GOT3 (cell line): ENCODE results near the gene FCER2.

Experiments used
- DNase-seq: peaks from one replicate; lab custom pipeline; 2025; ENCODE audit warnings: mixed read lengths; lab: John Stamatoyannopoulos, UW

The FCER2 gene

GRCh38 chr19:7701049-7701653 is 780 bp downstream of the FCER2 start:
- no peak for DNase-seq

GRCh38 chr19:7699417-7700401 is 2.2 kb downstream of the FCER2 start:
- DNase-seq, result no peak

- no peak for DNase-seq
These were observed 2.9 kb downstream of the FCER2 start for GRCh38 chr19:7699003-7699402.

DNA sequence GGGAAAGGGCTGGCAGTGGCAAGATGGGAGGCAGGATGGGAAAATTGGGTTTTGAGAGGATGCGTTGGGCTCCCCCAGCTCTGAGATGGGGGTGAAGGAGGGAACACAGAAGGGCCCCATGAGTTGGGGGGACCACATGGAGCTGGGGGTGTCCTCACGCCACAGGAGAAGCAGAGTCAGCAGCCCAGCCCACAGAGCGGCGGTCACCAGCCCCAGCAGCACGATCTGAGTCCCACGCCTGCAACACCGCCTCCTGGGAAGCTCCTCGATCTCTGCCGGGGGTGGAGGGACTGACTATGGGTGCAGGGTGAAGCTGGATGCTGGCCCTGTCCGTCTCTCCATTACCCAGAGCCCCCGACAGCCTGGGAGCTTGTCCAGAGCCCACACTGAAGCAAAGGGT is 3.3 kb downstream of the FCER2 start:
- DNase-seq, result no peak

DNA sequence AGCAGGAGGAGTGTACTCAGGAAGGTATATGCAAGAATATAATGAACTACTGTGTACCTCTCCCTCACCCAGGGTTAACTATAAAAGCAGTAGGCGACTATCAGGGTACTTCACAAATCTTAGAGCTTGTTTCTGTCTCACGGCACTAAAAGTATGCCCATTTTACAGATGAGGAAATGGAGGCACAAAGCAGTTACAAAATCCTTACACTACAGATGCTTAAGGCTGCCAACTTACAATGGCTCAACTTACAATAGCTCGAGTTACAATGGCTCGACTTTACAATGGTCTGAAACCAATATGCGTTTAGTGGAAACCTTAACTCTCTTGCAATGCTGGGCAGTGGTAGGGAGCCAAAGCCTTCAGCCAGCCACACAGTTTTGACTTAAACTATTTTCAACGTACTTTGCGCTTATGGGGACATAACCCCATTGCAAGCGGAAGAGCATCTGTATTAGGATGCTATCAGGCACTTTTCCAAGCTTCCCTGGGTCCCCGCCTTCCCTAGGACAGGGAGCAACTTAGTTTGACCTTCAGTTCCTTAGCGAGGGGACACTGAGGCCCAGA is 4.1 kb downstream of the FCER2 start:
- DNase-seq, result no peak

DNA sequence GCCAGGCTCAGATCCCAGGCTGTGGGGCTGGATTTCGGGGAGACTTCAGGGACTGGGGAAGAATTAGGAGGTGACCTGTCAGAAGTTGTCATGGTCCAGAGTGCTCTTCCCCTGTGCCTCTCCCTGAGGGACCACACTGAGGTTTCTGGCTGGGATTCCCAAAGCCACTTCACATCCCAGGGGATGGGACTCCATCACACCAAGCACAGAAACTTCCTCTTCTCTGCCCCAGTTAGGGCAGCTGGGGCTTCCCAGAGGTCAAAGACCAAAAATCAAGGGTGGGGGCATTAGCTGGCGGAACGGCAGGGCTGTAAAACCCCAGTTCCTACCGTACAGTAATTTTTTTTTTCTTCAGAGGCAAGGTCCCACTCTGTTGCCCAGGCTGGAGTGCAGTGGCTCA is 7.4 kb downstream of the FCER2 start:
- no peak for DNase-seq

GRCh38 chr19:7692417-7693088 is 9.4 kb downstream of the FCER2 start:
- no peak for DNase-seq

- DNase-seq, result no peak
These were observed 10.4 kb downstream of the FCER2 start for GRCh38 chr19:7691497-7691896.

GRCh38 chr19:7690779-7691258 is 11.1 kb downstream of the FCER2 start:
- DNase-seq, result no peak

GRCh38 chr19:7689165-7689564 is 12.8 kb downstream of the FCER2 start:
- DNase-seq, result no peak

GRCh38 chr19:7687177-7687576 is 14.8 kb downstream of the FCER2 start:
- DNase-seq, result no peak

- DNase-seq, result no peak
These were observed 16.1 kb downstream of the FCER2 start for GRCh38 chr19:7685546-7686445.

- DNase-seq, result no peak
These were observed 19.6 kb downstream of the FCER2 start for GRCh38 chr19:7682175-7682855.

DNA sequence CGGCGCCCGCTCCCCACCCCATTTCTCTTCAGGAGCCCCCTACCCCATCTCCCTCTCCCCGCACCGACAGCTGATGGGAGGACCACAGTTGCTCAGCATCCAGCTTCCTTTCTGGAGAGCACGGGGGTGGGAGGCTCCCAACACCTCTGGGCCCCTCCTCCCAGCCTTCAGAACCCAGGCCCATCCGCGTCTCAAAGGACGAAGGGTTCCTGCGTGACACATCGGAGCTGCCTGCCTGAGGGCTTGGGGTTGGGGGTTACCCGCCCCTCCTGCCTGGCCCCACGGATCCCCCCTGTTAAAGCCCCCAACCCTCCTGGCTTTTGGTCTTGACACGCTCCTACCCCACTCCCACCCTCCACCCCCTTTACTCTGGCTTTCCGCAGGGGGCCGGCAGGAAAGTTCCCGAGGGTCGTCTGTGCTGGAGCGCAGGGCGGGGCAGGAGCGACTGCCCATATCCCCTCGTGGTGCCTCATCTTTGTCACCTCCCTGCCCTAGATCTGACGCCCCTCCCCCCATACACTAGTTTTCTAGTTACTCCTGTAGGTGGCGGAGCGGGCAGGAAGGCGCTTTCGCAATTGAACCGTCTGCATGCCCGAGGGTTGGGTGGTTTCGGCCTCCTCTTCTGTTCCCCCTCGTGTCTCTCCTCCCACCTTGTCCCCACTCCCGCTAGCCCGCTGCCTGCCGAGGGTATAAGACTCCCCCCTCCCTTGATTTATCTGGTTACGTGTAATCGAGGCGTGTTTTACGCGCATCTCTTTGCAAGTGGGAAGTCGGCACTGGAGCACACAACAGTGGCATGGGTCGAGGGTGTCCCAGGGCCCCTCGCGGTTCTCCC is 20.4 kb downstream of the FCER2 start:
- DNase-seq, result no peak

- DNase-seq, result peak; percentile 36
These were observed 21.2 kb downstream of the FCER2 start, which contains the start of gene TRAPPC5 for GRCh38 chr19:7680606-7681339. Gene TRAPPC5, plus strand, starts transcription at chr19:7680833. Its CDS starts 1,421 bp downstream, at chr19:7682254.

DNA sequence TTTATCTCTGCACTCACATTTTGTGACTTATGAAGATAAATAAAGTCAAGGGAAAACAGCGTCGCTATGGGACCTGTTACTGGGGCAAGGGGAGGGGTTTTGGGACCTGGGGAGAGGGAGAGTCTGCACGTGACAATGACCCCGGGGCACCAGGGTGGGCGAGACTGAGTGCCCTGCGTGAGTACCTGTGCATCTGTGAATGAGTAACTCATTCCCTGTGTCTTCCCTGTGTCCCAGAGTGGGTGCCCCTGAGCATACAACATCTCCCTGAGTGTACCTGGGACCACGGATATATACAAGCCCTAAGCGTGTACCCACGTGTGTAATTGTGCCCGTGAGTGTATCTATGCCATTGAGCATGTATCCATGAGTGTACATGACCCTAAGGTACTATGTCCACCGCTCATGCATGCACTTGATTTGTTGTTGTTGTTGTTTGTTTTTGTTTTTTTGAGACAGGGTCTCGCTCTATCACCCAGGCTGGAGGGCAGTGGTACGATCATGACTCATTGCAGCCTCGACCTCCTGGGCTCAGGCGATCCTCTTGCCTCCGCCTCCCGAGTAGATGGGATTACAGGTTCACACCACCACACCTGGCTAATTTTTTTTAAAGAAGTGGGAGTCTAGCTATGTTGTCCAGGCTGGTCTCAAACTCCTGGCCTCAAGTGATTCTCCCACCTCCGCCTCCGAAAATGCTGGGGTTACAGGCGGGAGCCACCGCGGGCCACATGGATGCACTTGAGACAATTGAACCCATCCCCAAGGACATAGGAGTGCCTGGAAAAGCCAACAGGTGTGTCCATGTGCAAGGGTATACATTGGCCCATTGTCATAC is 21.9 kb downstream of the FCER2 start:
- no peak for DNase-seq

GRCh38 chr19:7678971-7679751 is 22.8 kb downstream of the FCER2 start:
- no peak for DNase-seq
